GM18909 (cell line): ENCODE measurements around the gene ZNF500.
"Not testable (repeated sequence)": the region's sequence is repeated elsewhere in the genome, so short reads cannot be mapped to it uniquely, and the experiment has no call there.

Experiments used
- ATAC-seq: cut with Tn5 transposase; IDR thresholded peaks from one replicate; pipeline ENCODE4 v1.9.1; 2021; ENCODE audit warnings: mild to moderate bottlenecking; ENCODE audit not compliant: unreplicated experiment, poor library complexity

ZNF500 gene

DNA sequence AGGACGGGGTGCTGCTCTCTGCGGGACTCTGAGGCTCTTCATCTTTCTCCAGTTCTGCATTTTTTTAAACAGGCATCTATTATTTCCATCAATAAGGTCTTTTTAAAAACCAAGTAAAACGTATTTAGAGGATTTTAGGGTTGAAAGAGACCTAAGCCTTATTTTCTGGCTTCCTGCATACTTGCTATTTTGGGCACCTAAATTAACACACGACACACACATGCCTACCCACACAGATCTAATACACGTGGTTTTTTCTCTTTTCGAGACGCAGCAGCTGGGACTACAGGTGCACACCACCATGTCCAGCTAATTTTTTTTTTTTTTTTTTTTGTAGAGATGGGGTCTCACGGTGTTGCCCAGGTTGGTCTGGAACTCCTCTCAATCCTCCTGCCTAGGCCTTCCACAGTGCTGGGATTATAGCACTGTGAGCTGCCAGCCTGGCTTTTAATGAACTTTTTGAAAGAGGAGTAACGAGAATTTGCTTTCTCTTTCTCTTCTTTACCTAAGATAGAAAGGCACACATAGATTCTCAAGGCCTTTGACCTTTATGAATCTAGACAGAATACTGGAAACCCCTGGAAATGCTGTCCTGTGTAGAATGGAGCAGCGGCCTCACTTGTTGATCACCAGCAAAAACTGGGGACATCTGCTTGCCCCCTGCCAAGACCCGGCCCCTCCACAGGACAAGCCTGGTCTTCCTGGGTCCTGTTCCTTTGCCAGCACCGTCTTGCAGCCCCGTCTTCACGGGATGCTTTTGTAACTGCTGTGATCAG is 18.9 kb downstream of the ZNF500 start:
- no peak for ATAC-seq

DNA sequence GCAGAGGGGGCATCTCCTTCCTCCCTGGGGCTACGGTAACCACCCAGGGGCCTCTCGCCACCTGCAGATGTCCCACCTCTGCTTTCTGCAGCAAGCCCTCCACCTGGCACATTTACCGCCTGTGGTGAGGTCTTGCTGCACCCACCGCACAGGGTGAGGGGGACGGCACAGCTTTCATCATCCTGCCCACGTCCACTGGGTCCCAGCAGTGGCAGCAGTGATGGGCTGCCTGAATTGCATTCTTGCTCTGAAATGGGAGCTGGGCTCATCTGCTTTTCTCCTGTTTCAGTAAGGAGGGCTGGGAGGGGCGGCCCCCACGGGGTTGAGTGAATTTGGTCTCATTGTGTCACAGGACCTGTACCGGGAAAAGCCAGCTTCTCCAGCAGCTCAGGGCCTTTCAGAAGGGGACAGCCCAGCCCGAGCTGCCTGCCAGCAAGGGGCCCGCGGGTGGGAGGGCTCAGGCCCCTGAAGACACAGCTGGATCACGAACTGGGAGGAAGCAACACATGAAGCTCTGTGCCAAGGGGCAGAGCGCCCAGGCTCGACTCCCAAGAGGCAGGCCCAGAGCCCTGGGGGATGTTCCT is 19.9 kb downstream of the ZNF500 start:
- ATAC-seq = no peak

DNA sequence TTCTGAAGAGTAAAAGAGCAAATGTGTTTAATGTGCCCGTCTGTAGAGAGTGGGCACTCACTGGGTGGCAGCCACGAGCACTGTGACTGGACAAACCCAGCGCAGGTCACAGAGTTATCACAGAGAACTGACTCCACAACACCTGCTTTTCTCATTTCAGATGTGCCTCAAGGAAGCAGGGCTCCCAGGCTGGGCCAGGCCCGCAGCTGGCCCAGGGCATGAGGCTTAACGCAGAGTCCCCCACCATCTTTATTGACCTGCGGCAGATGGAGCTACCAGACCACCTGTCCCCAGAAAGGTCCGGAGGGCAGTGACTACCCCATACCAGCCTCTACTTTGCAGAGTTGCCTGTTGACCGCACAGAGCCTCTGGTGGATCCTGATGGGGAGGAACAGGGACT is 20.7 kb downstream of the ZNF500 start:
- no peak for ATAC-seq

DNA sequence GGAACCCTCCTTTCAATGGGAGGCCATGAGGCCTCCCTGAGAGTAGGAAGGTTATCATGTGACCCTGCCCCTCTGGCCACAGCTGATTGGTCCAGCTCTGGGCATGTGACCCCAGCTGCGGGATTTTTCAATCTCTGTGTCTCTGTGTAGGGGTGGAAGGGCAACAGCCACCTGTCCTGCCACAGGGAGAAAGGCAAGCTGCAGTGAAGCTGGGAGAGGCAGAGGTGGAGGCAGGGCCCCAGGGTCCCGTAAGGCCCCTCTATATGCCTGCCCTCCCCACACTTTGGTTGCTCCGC is 21.7 kb downstream of the ZNF500 start:
- ATAC-seq = no peak

DNA sequence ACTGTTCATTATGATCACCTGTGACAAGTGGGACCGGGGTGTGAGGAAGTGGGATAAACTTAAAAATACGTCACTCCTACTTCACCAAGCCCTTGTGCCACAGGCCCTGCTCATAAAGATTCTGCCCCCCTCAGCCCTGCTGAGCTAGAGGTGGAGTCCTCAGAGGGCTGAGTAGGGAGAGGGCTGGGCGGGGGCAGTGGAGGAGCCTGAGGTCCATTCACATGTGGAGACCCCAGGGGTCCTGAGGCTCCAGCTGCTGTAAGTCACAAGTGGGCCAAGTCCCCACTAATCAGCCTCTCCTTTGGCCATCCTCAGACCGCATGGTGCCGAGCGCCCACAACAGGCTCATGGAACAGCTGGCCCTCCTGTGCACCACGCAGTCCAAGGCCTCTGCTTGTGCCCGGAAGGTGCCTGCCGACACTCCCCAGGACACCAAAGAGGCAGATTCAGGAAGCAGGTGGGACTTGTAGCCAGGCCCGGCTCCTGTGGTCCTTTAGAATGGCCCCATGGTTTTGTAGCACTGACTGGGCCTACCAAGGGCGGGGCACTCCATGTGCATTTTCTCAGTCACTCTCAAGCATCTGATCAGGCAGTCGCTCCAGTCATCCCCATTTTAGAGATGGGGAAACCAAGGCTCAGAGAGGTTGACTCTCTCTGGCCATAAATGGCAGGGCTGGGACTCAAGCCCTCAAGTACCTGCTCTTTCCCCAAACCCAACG is 22.2 kb downstream of the ZNF500 start:
- no peak for ATAC-seq

DNA sequence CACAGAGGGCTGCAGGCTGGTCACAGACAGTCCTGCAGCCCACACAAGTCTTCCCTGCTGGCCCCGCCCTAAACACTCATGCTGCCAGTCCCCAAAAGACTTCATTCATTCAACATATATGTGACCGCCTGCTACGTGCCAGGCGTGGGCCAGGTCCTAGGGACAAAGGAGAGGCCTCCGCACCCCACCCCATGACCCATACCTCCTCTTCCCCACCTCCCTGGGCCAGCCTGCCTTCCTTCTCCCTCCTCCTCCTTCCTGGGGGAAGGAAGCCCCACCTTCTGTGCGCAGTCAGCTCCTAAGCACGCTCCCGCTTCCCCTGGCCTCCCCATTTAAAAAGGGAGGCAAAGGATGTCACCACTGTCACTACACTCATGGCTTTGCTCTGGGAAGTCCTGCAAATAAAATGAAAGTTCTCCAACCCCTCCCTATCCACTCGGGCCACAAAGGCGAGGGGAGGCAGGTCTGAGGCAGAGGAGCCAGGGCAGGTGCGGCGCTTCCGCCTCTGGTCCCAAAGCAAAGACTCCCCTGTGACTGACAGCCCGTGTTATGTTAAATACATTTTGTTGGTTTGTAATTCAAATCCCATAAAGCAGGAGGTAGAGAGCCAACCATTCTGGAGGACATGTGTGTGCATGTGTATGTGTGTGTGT is 23.6 kb downstream of the ZNF500 start:
- ATAC-seq = no peak

DNA sequence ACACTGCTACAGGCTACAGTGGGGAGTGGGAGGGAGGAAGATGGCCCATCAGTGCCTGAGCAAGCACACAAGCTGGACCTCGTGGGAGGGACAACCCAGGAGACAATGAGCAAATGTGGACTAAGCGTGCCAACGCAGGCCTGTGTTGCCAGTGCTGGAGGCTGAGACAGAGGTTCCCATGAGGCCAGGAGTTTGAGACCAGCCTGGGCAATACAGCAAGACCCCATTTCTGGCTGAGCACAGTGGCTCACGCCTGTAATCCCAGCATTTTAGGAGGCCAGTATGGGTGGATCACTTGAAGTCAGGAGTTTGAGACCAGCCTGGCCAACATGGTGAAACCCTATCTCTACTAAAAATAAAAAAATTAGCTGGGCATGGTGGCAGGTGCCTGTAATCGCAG is 28.6 kb downstream of the ZNF500 start:
- ATAC-seq = not testable (repeated sequence)

DNA sequence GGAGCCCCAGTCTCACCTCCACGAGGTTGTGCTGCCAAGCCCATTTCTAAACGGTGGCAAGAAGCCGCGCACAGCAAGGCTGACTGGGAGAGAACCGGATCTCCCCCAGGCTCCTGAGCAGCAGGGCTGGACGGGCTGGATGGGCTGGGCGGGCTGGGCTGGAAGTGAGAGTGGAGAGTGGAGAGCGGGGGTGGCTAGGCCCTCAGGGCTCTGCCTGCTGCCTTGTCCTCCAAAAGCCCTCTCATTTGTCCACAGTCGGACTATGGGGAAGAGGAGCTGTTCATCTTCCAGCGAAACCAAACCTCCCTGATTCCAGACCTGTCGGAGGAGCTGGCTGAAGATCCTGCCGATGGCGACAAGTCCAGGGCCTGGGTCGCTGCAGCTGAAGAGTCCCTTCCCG is 29.4 kb downstream of the ZNF500 start:
- ATAC-seq = no peak

DNA sequence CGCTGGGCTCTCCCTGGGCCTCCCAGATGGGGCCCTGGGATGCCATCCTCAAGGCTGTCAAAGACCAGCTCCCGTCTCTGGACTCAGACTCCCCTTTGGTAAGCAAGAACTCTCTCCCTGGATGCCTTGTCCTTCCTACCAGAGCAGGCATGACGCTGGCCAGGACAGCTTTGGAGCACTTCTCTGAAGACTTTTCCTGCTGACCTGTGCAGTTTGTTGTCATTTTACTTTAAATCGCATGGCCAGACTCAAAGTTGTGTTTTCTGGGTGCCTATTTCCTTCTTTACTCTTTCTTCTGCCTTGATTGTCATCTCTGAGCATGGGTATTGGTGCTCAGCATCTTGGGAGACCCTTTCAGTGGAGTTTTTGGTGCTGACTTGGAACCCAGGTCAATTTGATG is 30.4 kb downstream of the ZNF500 start:
- ATAC-seq = no peak

DNA sequence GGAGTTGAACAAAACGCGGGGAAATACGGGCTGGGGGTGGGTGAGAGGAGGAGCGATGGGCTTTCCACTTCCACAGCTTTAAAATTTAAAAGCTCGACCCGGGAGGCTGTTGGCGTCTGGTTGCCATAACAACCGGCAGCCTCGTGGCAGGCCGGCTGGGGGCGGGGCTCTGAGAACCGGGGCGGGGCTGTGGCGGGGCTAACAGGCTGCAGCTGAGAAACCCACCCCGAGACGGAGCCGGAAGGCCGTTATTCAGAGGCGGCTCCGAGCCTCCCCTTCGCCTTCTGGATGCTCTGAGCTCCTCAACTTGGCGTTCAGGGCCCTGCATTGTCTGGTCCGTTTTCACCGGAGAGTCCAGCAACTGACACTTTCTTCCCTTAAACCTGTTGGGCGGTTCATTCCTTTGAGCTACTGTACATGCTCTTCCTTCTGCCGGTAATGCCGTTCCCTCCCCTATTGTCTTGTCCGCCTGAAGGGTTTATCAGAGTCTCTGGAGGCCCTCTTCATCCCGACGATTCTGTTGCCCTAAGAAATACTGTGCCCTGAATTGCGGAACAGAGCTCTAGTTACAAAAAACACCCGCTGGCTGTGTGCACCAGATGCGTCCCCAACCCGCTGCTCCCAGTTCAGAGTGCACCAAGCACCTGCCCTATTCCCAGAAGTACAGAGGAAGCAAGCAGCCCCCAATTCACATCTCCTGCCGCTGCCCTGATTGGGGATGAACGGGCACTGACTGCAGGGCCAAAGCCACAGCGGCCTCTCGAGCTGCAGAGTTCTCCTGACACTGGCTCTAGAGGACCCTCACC is 32.0 kb downstream of the ZNF500 start:
- peak; percentile 53 for ATAC-seq

DNA sequence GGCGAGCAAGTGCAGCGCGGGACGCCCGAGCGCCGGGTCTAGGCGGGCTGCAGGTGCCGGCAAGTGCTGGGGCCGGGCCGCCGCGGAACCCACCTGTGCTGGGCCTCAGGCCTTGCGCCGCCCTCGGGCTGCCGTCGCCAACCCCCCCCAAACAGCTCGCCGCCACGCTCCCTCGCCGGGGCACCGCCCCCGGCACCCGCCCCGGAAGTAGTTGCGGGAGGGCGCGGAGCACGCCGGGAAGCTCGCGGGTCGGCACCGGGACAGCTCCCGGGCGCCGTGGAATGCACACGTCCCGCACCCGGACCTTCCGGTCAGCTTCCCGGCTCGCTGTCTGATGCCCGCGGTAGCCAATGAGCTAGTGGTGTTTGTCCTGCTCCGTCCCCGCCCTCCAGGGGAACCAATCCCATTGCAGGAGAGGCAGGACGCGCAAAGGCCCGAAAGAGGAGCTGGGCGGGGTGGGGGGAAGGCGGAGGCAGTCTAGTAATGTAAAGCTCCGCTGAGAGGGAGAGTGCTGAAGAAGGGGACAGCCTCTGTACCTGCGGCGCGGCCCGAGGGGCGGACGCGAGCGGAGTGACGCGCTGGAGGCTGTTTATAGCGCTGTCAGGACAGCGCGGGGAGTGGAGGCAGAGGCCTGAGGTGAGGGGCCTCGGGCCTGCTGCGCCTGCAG is 32.8 kb downstream of the ZNF500 start, which contains the start of the genes ANKS3 and DNAAF8:
TSS of gene ANKS3 (minus strand) at position 209 of the 667 bp plus-strand sequence. CDS start 4,122 bp downstream, outside the sequence.
TSS of gene DNAAF8 (plus strand) at position 475 of the 667 bp plus-strand sequence. CDS start 1,978 bp downstream, outside the sequence.
- peak; percentile 78 for ATAC-seq

DNA sequence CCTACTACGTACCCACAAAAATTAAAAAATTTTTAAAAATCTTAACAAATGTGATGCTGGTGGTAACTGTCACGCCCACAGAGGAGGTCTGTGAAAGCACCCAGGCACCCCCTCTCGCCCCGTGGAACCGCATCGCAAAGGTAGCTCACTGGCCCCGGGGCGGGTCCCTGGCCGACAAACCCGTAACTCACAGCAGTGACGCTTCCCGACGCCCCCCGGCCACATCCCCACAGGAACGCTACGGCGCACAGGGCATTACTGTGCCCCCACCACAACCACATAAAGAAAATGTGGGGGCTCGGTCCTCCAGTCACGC is 33.3 kb downstream of the ZNF500 start:
- ATAC-seq = peak; percentile 13

DNA sequence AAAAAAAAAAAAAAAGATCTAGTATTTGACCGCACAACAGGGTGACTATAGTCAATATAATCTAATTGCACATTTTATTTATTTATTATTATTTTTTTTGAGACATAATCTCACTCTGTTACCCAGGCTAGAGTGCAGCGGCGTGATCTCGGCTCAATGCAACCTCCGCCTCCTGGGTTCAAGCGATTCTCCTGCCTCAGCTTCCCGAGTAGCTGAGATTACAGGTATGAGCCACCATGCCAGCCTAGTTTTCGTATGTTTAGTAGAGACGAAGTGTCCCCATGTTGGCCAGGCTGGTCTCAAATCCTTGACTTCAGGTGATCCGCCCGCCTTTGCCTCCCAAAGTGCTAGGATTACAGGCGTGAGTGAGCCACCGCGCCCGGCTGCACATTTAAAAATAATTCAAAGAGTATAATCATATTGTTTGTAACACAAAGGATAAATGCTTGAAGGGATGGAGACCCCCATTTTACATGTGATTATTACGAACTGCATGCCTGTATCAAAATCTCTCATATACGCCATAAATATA is 33.7 kb downstream of the ZNF500 start:
- ATAC-seq = no peak

DNA sequence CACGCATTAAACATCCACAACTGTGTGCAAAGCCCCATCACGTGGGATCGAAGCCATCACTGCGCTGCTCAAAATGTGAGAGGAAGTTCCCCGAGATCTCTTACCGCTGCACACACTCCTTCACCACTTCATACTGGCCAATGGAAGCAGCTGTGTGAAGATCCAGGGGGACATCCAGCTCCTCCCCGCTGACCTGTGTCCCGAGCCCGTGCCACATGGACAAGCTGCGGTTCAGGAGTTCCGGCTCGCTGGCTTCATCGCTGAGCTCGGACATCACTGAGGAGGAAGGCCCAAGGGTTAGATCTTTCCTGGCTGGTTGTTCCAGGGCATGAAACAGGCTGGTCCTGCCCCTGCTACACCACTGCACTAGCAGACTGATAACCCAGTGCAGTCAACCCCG is 37.1 kb downstream of the ZNF500 start:
- ATAC-seq = no peak

DNA sequence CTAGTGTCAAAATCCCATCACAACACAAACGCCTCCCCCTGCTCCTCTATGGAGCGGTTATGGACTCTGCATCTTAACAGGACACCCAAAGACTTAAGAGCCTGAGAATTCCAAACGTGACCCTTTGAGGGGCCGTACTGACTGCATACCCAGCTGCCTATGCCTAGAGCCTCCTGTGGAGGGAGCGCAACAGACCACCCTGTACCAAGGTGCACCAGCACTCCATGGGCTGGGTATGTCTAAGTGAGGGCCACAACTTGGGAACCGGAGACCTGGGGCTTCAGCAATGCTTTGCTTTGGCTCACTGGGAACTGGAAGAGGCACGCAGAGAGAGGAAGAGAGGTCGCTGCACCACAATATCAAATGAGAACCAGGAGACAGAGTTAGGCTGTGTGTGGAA is 38.3 kb downstream of the ZNF500 start:
- no peak for ATAC-seq

DNA sequence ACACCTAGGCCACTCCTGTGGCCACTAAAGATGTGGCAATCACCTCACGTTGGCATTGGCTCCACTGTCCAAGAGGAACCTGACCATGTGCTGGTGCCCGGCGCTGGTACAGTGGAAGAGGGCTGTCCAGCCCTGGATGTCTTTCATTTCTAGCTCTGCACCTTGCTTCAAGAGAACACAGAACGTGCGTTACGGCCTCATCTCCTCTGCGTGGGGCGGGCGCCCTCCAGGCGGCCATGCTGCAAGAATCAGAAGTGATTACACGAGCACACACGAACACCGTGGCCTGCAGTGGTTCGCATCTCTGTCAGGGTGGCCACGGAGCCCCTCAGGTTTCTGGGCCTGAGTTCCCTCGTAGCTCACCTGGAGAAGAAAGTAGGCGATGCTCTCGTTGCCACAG is 40.3 kb downstream of the ZNF500 start:
- ATAC-seq = no peak

DNA sequence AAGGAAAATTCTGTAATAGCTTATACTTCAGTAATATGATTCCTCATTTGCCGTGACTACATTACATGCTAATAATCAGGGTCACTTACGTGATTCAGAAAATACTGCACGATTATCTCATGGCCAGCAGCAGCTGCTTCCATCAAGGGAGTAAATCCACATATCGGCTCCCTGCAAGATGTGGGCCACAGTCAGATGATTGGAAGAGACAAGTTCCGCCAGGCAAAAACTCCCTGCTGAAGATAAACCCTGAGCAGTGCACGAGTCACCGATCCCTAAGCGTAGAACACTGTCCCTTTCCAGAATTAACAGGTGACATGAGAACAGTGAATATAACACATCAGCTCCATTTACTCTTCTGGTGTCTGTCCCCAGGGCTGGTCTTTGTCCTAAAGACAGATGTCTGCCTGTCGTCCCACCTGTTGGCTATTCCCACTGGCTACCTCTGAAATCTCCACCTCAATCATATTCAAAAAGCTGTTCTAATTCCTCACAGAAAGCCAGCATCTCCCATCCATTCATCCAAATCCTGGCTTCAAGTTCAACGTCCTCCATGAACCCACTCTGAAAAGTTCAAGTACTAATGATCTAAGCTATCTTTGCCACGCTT is 42.2 kb downstream of the ZNF500 start:
- no peak for ATAC-seq

DNA sequence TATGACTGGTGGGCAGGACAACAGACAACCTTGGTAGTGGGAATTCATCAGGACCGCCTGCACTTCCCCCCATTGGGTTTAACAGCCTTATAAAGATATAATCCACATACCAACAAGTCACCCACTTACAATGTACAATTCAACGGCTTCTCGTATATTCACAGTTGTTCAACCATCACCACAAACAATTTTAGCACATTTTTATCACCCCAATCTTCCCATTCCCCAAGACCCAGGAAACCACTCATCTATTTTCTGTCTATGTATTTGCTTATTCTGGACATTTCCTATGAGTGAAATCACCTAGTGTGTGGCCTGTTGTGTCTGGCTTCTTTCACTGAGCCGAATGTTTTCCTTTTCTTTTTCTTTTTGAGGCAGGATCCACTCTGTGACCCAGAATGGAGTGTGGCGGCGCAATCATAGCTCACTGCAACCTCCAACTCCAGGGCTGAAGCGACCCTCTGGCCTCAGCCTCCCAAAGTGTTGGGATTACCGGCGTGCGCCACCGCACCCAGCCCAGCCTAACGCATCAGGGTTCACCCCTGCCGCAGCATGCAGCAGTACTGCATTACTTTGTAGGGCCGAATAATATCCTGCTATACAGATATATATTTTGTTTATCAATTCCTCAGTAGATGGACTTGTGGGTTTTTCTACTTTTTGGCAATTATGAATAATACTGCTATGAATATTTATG is 43.7 kb downstream of the ZNF500 start:
- ATAC-seq = no peak

DNA sequence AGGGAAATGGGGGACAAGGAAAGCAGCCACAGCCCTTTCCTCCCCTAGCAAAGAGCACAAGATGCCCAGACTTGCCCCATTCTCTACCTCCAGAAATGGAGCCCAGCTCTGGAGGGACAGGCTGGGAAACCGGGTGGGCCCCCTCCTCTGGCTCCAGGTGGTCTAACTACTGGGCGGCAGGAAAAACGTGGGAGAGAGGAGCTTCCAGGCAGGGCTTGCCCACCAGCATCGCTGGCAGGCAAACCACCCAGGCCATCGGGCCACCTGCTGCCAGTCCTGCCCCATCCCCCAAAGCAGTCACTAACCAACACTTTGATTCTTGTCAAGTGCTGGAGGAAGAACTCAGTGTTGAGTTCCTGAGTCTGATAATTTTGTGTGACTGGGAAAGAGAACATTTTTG is 48.5 kb downstream of the ZNF500 start:
- no peak for ATAC-seq
